C1 segment of cervical spinal cord (tissue), 14 donors: ENCODE measurements around the gene BBS9.
A peak's percentile ranks its signal among the peaks of the same experiment; 100 is the strongest.

Source experiments
- DNase-seq, 14 donors: peaks; one replicate each; lab custom pipeline; 2025; lab: John Stamatoyannopoulos, UW

Gene BBS9

GRCh38 chr7:33127085-33127484 lies 2.3 kb upstream of the BBS9 start:
- no peak for DNase-seq

- DNase-seq = no peak
Observed at GRCh38 chr7:33128631-33128989, 754 bp upstream of the BBS9 start.

- DNase-seq = peak in 1 of 14 donors; percentile 58
Observed at GRCh38 chr7:33129806-33130153, 416 bp downstream of the BBS9 start.

GRCh38 chr7:33130184-33130583 lies 820 bp downstream of the BBS9 start:
- DNase-seq = peak in 1 of 14 donors; percentile 11

- no peak for DNase-seq
Observed at GRCh38 chr7:33137103-33137502, 7.7 kb downstream of the BBS9 start.

- no peak for DNase-seq
Observed at GRCh38 chr7:33142585-33142984, 13.2 kb downstream of the BBS9 start.

- peak in 1 of 14 donors; percentile 19 for DNase-seq
Observed at GRCh38 chr7:33143996-33144718, 14.8 kb downstream of the BBS9 start.

GRCh38 chr7:33145156-33145555 lies 15.8 kb downstream of the BBS9 start:
- DNase-seq = no peak

- no peak for DNase-seq
Observed at GRCh38 chr7:33152087-33152486, 22.7 kb downstream of the BBS9 start.

- no peak for DNase-seq
Observed at GRCh38 chr7:33155811-33156210, 26.4 kb downstream of the BBS9 start.

- DNase-seq = no peak
Observed at GRCh38 chr7:33156441-33156840, 27.1 kb downstream of the BBS9 start.

GRCh38 chr7:33157311-33157710 lies 27.9 kb downstream of the BBS9 start:
- no peak for DNase-seq

GRCh38 chr7:33157781-33158180 lies 28.4 kb downstream of the BBS9 start:
- DNase-seq = no peak

GRCh38 chr7:33177876-33178275 lies 48.5 kb downstream of the BBS9 start:
- DNase-seq = no peak

GRCh38 chr7:33179519-33179918 lies 50.2 kb downstream of the BBS9 start:
- no peak for DNase-seq

GRCh38 chr7:33183504-33183903 lies 54.1 kb downstream of the BBS9 start:
- DNase-seq = no peak

- DNase-seq = no peak
Observed at GRCh38 chr7:33184828-33185227, 55.5 kb downstream of the BBS9 start.

- DNase-seq = no peak
Observed at GRCh38 chr7:33185786-33186185, 56.4 kb downstream of the BBS9 start.

- DNase-seq = no peak
Observed at GRCh38 chr7:33186192-33186591, 56.8 kb downstream of the BBS9 start.

- no peak for DNase-seq
Observed at GRCh38 chr7:33190688-33191304, 61.4 kb downstream of the BBS9 start.

- no peak for DNase-seq
Observed at GRCh38 chr7:33191340-33191739, 62.0 kb downstream of the BBS9 start.

GRCh38 chr7:33192695-33193291 lies 63.4 kb downstream of the BBS9 start:
- no peak for DNase-seq

- DNase-seq = no peak
Observed at GRCh38 chr7:33193308-33193864, 64.0 kb downstream of the BBS9 start.
